Measurements from ENCODE around the gene TRPM2. TPM values are rescaled to one million over a fixed set of nuclear protein-coding genes. Genes with fewer than 3 reads are reported as not detected.

The TRPM2 gene
- total RNA-seq, 3 donors from 2014 or later = 1.5 to 10.3 (median 7.2) TPM

- intact Hi-C loops (cut with DNase I, micrococcal nuclease) = no loop called here
- ATAC-seq = no peak
- Histone ChIP-seq H3K9me3 (no peaks in the 10 kb centered on the region), H3K4me1 (ENCODE audit: low read depth) (no peaks in the 10 kb centered on the region), H3K4me3 (no peak overlapping the region), H3K36me3 (ENCODE audit: low read depth) (no peaks in the 10 kb centered on the region)
- no peak for DNase-seq
- TF ChIP-seq CTCF (IDR thresholded peaks at IDR 0.05) = no peak
Observed at GRCh38 chr21:44471996-44472395, 118.6 kb downstream of the TRPM2 start.

DNA sequence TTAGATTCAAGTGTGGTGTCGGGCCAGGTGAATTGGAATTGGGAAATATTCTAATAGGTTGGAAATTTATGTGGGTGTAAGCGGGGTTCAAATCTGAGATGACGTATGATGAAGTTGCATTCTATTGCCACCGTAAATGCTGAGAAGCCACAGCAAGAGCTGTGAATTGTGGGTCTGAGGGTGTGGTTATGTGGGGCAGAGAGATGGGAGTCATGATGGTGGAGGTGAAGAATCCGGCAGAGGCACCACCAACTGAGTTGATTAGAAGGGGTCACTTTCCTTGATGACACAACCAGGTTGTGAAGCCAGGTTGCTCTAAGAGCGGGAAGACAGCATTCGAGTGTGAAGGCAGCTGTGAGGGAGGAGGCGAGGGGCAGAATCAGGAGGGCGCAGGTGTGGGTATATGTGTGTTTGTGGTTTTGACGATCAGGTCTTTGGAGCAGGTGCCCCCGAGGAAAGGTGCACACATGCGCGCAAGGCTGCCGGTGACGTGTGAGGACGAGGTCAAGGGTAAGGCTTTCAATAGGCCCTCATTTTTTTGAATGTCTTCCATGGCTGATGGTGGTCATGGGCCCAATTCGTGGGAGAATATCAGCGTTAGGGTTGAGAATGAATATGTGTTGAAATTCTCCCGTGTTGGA lies 120.6 kb downstream of the TRPM2 start:
- no peak for DNase-seq

DNA sequence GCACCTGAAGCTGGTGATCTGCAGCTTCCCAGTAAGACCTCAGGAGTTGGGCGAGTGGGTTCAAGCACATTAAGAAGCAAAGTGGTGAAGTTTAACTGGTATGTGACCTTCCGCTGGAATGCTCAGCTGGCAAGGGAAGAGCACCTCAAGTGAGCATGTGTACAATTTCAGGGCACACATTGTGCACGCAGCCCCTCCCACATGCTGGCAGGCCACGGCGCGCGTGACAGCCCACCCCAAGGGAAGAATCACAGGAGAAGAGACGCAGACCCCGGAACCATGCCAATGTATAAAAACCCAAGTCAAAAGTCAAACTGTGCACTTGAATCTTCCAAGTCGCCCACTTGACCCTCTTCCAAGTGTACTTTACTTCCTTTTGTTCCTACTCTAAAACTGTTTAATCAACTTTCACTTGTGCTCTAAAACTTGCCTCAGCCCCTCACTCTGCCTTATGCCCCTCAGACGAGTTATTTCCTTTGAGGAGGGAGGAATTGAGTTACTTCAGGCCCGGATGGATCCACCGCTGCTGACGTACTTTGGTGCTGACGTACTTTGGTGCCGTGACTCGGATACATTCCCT lies 121.9 kb downstream of the TRPM2 start:
- DNase-seq = no peak

More for the DNA sequence above, 120.6 kb downstream of the TRPM2 start:
- intact Hi-C loops (cut with DNase I, micrococcal nuclease) = no loop called here
- no peak for TF ChIP-seq CTCF (IDR thresholded peaks at IDR 0.05)
- no peaks in the 10 kb centered on the region for H3K36me3 ChIP-seq (ENCODE audit: low read depth)
- ATAC-seq = no peak
- H3K9me3 ChIP-seq = no peaks in the 10 kb centered on the region
- no peaks in the 10 kb centered on the region for H3K4me1 ChIP-seq (ENCODE audit: low read depth)
- H3K4me3 ChIP-seq = no peak overlapping the region

GRCh38 chr21:44477131-44477530 lies 123.7 kb downstream of the TRPM2 start:
- ATAC-seq (no peak), DNase-seq (no peak)
- intact Hi-C loops (cut with DNase I, micrococcal nuclease) = no loop called here
- Histone ChIP-seq H3K4me3 (no peak overlapping the region), H3K4me1 (ENCODE audit: low read depth) (no peaks in the 10 kb centered on the region), H3K9me3 (no peaks in the 10 kb centered on the region), H3K36me3 (ENCODE audit: low read depth) (no peaks in the 10 kb centered on the region)
- no peak for TF ChIP-seq CTCF (IDR thresholded peaks at IDR 0.05)

More for the DNA sequence above, 121.9 kb downstream of the TRPM2 start:
- no peak for TF ChIP-seq CTCF (IDR thresholded peaks at IDR 0.05)
- Histone ChIP-seq H3K4me1 (ENCODE audit: low read depth) (no peaks in the 10 kb centered on the region), H3K36me3 (ENCODE audit: low read depth) (no peaks in the 10 kb centered on the region), H3K4me3 (no peak overlapping the region), H3K9me3 (no peaks in the 10 kb centered on the region)
- ATAC-seq = no peak
- intact Hi-C loops (cut with DNase I, micrococcal nuclease) = no loop called here

DNA sequence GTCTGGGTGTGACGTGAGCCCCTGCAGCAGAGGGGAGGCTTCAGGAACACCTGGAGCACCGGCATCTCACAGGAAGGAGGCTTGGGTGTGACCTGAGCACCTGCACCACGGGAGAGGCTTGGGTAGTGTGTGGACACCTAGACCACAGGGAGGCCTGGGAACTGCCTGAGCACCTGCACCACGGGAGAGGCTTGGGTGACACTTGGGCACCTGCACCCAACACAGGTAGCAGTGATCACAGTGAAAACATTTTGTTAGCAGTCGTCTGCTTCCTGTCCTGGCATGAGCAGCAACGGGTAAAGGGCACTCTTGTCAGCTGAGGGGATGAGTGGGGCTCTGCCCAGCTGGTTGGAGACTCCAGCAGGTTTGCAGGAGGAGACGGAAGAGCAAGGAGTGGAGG lies 124.3 kb downstream of the TRPM2 start:
- intact Hi-C loops (cut with DNase I, micrococcal nuclease) = no loop called here
- H3K36me3 ChIP-seq (ENCODE audit: low read depth) = no peaks in the 10 kb centered on the region
- no peak for DNase-seq

More for the DNA sequence above, 124.3 kb downstream of the TRPM2 start:
- H3K4me3 ChIP-seq = no peak overlapping the region
- no peak for ATAC-seq
- H3K4me1 ChIP-seq (ENCODE audit: low read depth) = no peaks in the 10 kb centered on the region
- TF ChIP-seq CTCF (IDR thresholded peaks at IDR 0.05) = no peak
- no peaks in the 10 kb centered on the region for H3K9me3 ChIP-seq

All from mucosa of descending colon (tissue), 3 donors.